ENCODE measurements around the gene TRABD2B.

Gene TRABD2B

GRCh38 chr1:47849591-47850261 lies 147.5 kb downstream of the TRABD2B start:
- no peak overlapping the region for H3K27ac ChIP-seq
- no peak for TF ChIP-seq ZFX (IDR thresholded peaks at IDR 0.05; ENCODE audit: borderline replicate concordance)
- TF ChIP-seq CTCF (IDR thresholded peaks at IDR 0.05): no peak

- H3K27ac ChIP-seq: no peak overlapping the region
- TF ChIP-seq ZFX (IDR thresholded peaks at IDR 0.05; ENCODE audit: borderline replicate concordance): no peak
- TF ChIP-seq CTCF (IDR thresholded peaks at IDR 0.05): no peak
Measured at GRCh38 chr1:47849005-47849521, 148.1 kb downstream of the TRABD2B start.

- no peak for TF ChIP-seq ZFX (IDR thresholded peaks at IDR 0.05; ENCODE audit: borderline replicate concordance)
- TF ChIP-seq CTCF (IDR thresholded peaks at IDR 0.05): no peak
- no peak overlapping the region for H3K27ac ChIP-seq
Measured at GRCh38 chr1:47847763-47848162, 149.4 kb downstream of the TRABD2B start.

GRCh38 chr1:47844558-47844955 lies 152.6 kb downstream of the TRABD2B start:
- H3K27ac ChIP-seq: no peak overlapping the region
- no peak for TF ChIP-seq CTCF (IDR thresholded peaks at IDR 0.05)
- no peak for TF ChIP-seq ZFX (IDR thresholded peaks at IDR 0.05; ENCODE audit: borderline replicate concordance)

GRCh38 chr1:47843781-47844557 lies 153.2 kb downstream of the TRABD2B start:
- no peak overlapping the region for H3K27ac ChIP-seq
- TF ChIP-seq CTCF (IDR thresholded peaks at IDR 0.05) (no peak), ZFX (IDR thresholded peaks at IDR 0.05; ENCODE audit: borderline replicate concordance) (no peak)

GRCh38 chr1:47843059-47843458 lies 154.1 kb downstream of the TRABD2B start:
- TF ChIP-seq ZFX (IDR thresholded peaks at IDR 0.05; ENCODE audit: borderline replicate concordance): no peak
- no peak for TF ChIP-seq CTCF (IDR thresholded peaks at IDR 0.05)
- H3K27ac ChIP-seq: no peak overlapping the region
